Measurements from ENCODE around the gene MAP3K4. TPM values are rescaled to one million over a fixed set of nuclear protein-coding genes. Genes with fewer than 3 reads are reported as not detected.

Gene MAP3K4
- polyA plus RNA-seq, 4 donors: 12.4 to 29.5 (median 18.2) TPM

DNA sequence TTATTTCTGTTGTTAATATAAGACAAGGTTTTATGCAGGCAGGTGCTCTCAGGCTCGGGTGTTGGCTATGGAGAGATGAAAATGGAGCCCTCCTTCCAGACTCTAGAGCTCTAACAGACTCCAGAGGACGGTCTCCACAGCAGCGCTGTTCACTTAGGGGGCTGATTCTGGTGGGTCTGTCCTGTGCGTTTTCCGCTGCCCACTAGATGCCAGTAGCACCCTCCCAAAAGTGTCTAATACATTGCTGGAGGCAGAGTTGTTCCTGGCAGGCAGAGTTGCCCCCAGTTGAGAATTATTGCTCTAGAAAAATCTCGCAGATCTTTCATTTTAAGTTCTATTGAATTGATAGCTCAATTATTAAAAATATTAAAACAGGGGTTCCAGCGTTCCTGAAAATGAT is 109.9 kb downstream of the MAP3K4 start:
- FAIRE-seq: no peak
- Histone ChIP-seq H3K4me1 (ENCODE audit: control insufficient read depth in 3 of 3, insufficient read depth in 2 of 3, low read depth in 1 of 3, low read length in 2 of 3) (no peaks in the 10 kb centered on the region), H3K27me3 (ENCODE audit: control insufficient read depth in 3 of 3, insufficient read depth in 3 of 3, low read length in 3 of 3) (no peaks in the 10 kb centered on the region), H3K27ac (ENCODE audit: low read depth in 1 of 3, low read length in 2 of 3) (no peak overlapping the region), H3K9me3 (ENCODE audit: control insufficient read depth in 2 of 2, insufficient read depth in 1 of 2, low read depth in 1 of 2, low read length in 1 of 2) (no peaks in the 10 kb centered on the region), H3K4me3 (ENCODE audit: low read depth in 1 of 3, low read length in 3 of 3) (no peak overlapping the region), H3K36me3 (ENCODE audit: control insufficient read depth in 3 of 3, insufficient read depth in 2 of 3, low read depth in 1 of 3, low read length in 3 of 3) (peaks cover 17 to 41% (median 20%) of the 10 kb centered on the region in 3 donors)
- DNase-seq: no peak
- 89 to 96% (median 92%) methylated on average over 7 of the region's 7 CpGs for WGBS, 3 donors

DNA sequence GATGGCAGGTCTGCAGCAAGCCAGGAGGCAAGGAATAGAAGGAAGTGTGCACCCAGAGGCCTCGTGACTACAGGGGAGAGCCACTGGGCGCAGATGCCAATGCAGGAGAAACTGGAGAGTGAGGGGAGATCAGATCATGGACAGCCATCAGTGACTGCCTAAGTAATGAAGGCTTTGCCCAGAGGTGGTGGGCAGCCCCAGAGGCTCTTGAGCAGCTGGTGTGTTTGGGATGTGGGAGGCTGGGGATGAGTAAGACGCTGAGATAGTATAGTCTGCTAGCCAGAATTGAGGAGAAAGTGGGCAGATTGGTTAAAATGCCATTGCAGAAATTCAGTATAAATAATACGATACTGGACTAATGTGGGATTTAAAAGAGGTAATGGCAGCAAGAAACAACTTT is 111.9 kb downstream of the MAP3K4 start:
- Histone ChIP-seq H3K27ac (ENCODE audit: low read depth in 1 of 3, low read length in 2 of 3) (no peak overlapping the region), H3K9me3 (ENCODE audit: control insufficient read depth in 2 of 2, insufficient read depth in 1 of 2, low read depth in 1 of 2, low read length in 1 of 2) (no peaks in the 10 kb centered on the region), H3K4me3 (ENCODE audit: low read depth in 1 of 3, low read length in 3 of 3) (no peak overlapping the region), H3K4me1 (ENCODE audit: control insufficient read depth in 3 of 3, insufficient read depth in 2 of 3, low read depth in 1 of 3, low read length in 2 of 3) (no peaks in the 10 kb centered on the region), H3K36me3 (ENCODE audit: control insufficient read depth in 3 of 3, insufficient read depth in 2 of 3, low read depth in 1 of 3, low read length in 3 of 3) (peaks cover 13 to 40% (median 16%) of the 10 kb centered on the region in 3 donors), H3K27me3 (ENCODE audit: control insufficient read depth in 3 of 3, insufficient read depth in 3 of 3, low read length in 3 of 3) (no peaks in the 10 kb centered on the region)
- no peak for FAIRE-seq
- 98 to 100% (median 99%) methylated on average over 4 of the region's 4 CpGs for WGBS, 3 donors
- DNase-seq: no peak

DNA sequence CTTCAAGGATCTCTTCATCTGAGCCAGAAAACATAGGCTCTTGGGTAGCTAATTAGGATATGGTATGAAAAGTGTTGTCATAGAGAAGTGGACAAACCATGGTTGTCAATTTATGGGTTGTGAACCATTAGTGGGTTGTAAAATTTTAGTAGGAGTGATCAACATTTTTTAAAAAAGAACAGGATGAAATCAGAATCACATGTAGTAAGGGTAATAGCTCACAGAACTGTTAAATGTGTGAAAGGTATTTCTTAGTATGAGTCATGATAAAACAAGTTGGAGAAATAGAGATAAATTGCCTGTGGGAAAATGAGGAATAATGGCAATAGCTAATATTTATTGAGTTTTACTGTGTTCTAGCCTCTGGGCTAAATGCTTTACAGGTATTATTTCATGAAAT is 113.4 kb downstream of the MAP3K4 start:
- DNase-seq (no peak), FAIRE-seq (no peak)
- Histone ChIP-seq H3K9me3 (ENCODE audit: control insufficient read depth in 2 of 2, insufficient read depth in 1 of 2, low read depth in 1 of 2, low read length in 1 of 2) (no peaks in the 10 kb centered on the region), H3K27me3 (ENCODE audit: control insufficient read depth in 3 of 3, insufficient read depth in 3 of 3, low read length in 3 of 3) (no peaks in the 10 kb centered on the region), H3K4me3 (ENCODE audit: low read depth in 1 of 3, low read length in 3 of 3) (no peak overlapping the region), H3K36me3 (ENCODE audit: control insufficient read depth in 3 of 3, insufficient read depth in 2 of 3, low read depth in 1 of 3, low read length in 3 of 3) (peaks cover 19 to 42% (median 19%) of the 10 kb centered on the region in 3 donors), H3K4me1 (ENCODE audit: control insufficient read depth in 3 of 3, insufficient read depth in 2 of 3, low read depth in 1 of 3, low read length in 2 of 3) (no peaks in the 10 kb centered on the region), H3K27ac (ENCODE audit: low read depth in 1 of 3, low read length in 2 of 3) (no peak overlapping the region)

DNA sequence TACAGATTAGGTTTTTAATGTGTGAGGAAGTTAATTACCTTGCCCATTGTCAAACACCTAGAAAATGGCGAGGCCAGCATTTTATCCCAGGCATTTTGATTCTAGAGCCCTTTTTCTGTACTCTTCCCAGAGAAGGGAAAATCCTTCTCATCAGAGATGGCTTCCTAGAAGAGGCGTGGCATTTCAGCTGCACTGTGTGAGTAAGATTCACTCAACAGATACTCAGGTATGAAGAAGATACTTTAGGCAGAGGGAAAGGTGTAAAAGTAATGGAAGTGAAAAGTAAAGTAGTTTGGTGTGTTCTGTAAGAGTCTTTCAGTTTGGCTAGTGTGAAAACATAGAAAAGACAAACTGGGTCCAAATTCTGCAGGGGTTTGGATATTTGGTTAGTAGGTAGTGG is 113.8 kb downstream of the MAP3K4 start:
- peaks cover 18 to 40% (median 19%) of the 10 kb centered on the region in 3 donors for H3K36me3 ChIP-seq (ENCODE audit: control insufficient read depth in 3 of 3, insufficient read depth in 2 of 3, low read depth in 1 of 3, low read length in 3 of 3)
- FAIRE-seq (no peak), DNase-seq (no peak)
- no peaks in the 10 kb centered on the region for H3K4me1 ChIP-seq (ENCODE audit: control insufficient read depth in 3 of 3, insufficient read depth in 2 of 3, low read depth in 1 of 3, low read length in 2 of 3)
- no peaks in the 10 kb centered on the region for H3K9me3 ChIP-seq (ENCODE audit: control insufficient read depth in 2 of 2, insufficient read depth in 1 of 2, low read depth in 1 of 2, low read length in 1 of 2)
- no peak overlapping the region for H3K4me3 ChIP-seq (ENCODE audit: low read depth in 1 of 3, low read length in 3 of 3)
- no peaks in the 10 kb centered on the region for H3K27me3 ChIP-seq (ENCODE audit: control insufficient read depth in 3 of 3, insufficient read depth in 3 of 3, low read length in 3 of 3)
- 96 to 100% (median 97%) methylated on average over 2 of the region's 2 CpGs for WGBS, 3 donors
- no peak overlapping the region for H3K27ac ChIP-seq (ENCODE audit: low read depth in 1 of 3, low read length in 2 of 3)

DNA sequence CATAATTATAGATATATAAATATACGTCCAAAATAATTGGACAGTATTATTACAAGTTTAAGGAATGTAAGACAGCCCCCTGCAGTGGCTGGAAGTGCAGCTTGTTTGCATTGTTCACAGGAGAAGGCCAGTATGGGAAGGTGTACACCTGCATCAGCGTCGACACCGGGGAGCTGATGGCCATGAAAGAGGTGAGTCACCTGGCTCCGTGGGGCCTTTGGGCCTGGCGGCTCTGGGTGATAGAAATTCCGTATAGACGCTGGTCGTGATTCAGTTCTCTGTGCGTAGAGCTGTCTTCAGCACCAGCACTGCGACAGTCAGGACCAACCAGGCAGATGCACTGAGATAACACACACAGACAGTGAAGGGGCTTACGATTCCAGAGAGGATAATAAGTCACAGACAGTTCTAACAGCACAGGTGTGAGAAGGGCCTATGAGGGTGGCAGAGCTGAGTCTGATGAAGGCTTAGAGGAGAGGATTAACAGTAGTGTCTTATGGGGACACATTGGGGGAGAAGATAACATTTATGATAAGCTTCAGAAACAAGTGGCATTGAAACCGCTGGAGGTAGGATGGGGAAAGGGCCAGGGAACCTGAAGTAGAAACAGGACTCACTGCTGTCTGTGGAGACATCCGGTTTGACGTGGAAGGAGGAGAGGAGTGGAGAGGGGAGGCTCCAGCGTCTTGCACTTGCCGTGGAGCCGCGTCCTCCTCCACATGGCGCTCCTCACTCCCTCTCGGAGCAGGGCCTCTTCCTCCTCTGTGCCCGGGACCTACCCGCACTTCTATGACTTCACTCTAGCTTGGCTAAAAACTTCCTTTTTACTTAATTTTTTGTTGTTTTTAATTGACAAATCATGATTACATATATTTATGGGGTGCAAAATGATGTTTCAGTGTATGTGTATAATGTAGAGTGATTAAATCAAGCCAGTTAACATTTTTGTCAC is 116.5 kb downstream of the MAP3K4 start:
- DNase-seq: no peak
- no peak for FAIRE-seq
- WGBS, 3 donors: 94 to 96% (median 94%) methylated on average over 23 of the region's 23 CpGs
- Histone ChIP-seq H3K27ac (ENCODE audit: low read depth in 1 of 3, low read length in 2 of 3) (no peak overlapping the region), H3K4me1 (ENCODE audit: control insufficient read depth in 3 of 3, insufficient read depth in 2 of 3, low read depth in 1 of 3, low read length in 2 of 3) (no peaks in the 10 kb centered on the region), H3K9me3 (ENCODE audit: control insufficient read depth in 2 of 2, insufficient read depth in 1 of 2, low read depth in 1 of 2, low read length in 1 of 2) (no peaks in the 10 kb centered on the region), H3K27me3 (ENCODE audit: control insufficient read depth in 3 of 3, insufficient read depth in 3 of 3, low read length in 3 of 3) (no peaks in the 10 kb centered on the region), H3K4me3 (ENCODE audit: low read depth in 1 of 3, low read length in 3 of 3) (no peak overlapping the region), H3K36me3 (ENCODE audit: control insufficient read depth in 3 of 3, insufficient read depth in 2 of 3, low read depth in 1 of 3, low read length in 3 of 3) (peaks cover 24 to 49% (median 25%) of the 10 kb centered on the region in 3 donors)

DNA sequence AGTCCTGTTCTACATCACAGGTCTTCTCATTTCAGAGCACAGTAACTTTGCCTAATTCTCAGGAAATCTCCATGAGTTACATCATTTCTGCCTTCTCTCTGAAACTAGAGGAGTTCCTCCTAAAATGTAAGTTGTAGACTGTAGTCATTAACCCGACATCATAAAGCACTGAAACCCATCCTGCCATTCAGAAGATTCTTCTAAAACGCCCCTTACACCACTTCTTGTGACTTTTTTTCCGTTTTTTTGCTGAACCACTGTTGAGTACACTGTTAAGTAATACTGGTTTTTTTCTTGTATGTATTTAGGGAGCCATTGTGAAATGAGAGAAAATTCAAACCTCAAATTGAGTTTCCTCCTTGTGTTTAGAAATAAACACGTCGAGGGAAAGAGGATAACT is 117.3 kb downstream of the MAP3K4 start:
- Histone ChIP-seq H3K36me3 (ENCODE audit: control insufficient read depth in 3 of 3, insufficient read depth in 2 of 3, low read depth in 1 of 3, low read length in 3 of 3) (peaks cover 23 to 45% (median 24%) of the 10 kb centered on the region in 3 donors), H3K9me3 (ENCODE audit: control insufficient read depth in 2 of 2, insufficient read depth in 1 of 2, low read depth in 1 of 2, low read length in 1 of 2) (no peaks in the 10 kb centered on the region), H3K27ac (ENCODE audit: low read depth in 1 of 3, low read length in 2 of 3) (no peak overlapping the region), H3K4me1 (ENCODE audit: control insufficient read depth in 3 of 3, insufficient read depth in 2 of 3, low read depth in 1 of 3, low read length in 2 of 3) (no peaks in the 10 kb centered on the region), H3K4me3 (ENCODE audit: low read depth in 1 of 3, low read length in 3 of 3) (no peak overlapping the region), H3K27me3 (ENCODE audit: control insufficient read depth in 3 of 3, insufficient read depth in 3 of 3, low read length in 3 of 3) (no peaks in the 10 kb centered on the region)
- 92 to 95% (median 94%) methylated on average over 5 of the region's 5 CpGs for WGBS, 3 donors
- DNase-seq (no peak), FAIRE-seq (no peak)

DNA sequence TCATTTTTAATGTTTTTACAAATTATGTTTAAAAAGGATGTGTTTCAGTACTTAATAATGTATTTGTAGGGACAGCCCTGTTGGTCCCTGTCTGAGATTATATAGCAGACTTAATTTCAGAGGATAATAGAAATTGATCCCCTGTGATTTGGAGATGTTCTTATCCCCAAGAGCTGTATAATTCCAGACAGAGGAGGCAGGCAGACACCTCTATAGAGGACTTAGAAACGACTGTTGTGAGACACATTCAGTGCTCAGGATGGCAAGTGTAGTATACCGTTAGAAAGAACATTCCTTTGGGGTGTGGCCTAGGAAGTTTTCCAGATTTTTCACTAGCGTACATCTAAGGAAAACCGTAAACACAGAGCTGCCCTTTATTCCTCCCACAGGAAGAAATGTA is 117.8 kb downstream of the MAP3K4 start:
- no peak for DNase-seq
- 84 to 87% (median 85%) methylated on average over 4 of the region's 4 CpGs for WGBS, 3 donors
- no peak for FAIRE-seq
- Histone ChIP-seq H3K4me3 (ENCODE audit: low read depth in 1 of 3, low read length in 3 of 3) (no peak overlapping the region), H3K27ac (ENCODE audit: low read depth in 1 of 3, low read length in 2 of 3) (no peak overlapping the region), H3K27me3 (ENCODE audit: control insufficient read depth in 3 of 3, insufficient read depth in 3 of 3, low read length in 3 of 3) (no peaks in the 10 kb centered on the region), H3K36me3 (ENCODE audit: control insufficient read depth in 3 of 3, insufficient read depth in 2 of 3, low read depth in 1 of 3, low read length in 3 of 3) (peaks cover 23 to 41% (median 24%) of the 10 kb centered on the region in 3 donors), H3K9me3 (ENCODE audit: control insufficient read depth in 2 of 2, insufficient read depth in 1 of 2, low read depth in 1 of 2, low read length in 1 of 2) (no peaks in the 10 kb centered on the region), H3K4me1 (ENCODE audit: control insufficient read depth in 3 of 3, insufficient read depth in 2 of 3, low read depth in 1 of 3, low read length in 2 of 3) (no peaks in the 10 kb centered on the region)

DNA sequence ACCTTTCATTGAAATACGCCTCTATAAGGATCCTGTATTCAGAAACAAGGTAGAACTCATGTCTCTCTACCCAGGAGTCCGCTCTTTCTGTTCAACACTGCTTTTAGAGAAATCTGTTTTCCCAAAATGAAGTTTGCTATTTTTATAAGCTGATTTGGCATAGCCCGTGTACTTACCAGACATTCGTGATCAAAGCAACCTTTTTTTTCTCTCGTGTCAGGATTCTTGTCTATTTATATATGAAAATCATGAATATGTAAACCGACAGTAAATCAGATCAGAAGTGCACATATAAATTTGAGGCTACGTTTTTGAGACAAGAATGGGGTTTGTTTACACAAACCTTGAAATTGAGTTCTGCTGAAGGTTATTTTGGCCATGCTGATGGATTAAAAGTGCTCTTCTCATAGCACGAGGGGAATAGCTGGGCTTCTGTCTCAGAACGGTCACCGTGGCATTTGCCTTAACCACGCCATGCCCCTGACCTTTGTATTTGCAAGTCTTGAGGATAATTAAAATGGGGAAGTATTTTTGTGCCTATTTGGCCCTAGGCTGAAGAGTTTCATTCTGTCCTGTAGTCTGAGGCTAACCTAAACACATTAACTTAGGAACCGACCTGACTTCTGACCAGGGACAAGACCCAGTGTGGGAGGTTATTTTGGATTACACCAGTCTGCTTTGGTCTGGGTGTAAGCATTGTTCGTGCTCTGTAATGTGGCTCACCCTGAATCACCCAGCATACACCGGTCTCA is 118.6 kb downstream of the MAP3K4 start:
- no peak for FAIRE-seq
- 85 to 94% (median 94%) methylated on average over 14 of the region's 14 CpGs for WGBS, 3 donors

More for the DNA sequence above, 118.6 kb downstream of the MAP3K4 start:
- Histone ChIP-seq H3K9me3 (ENCODE audit: control insufficient read depth in 2 of 2, insufficient read depth in 1 of 2, low read depth in 1 of 2, low read length in 1 of 2) (no peaks in the 10 kb centered on the region), H3K4me1 (ENCODE audit: control insufficient read depth in 3 of 3, insufficient read depth in 2 of 3, low read depth in 1 of 3, low read length in 2 of 3) (no peaks in the 10 kb centered on the region), H3K36me3 (ENCODE audit: control insufficient read depth in 3 of 3, insufficient read depth in 2 of 3, low read depth in 1 of 3, low read length in 3 of 3) (peaks cover 23 to 42% (median 24%) of the 10 kb centered on the region in 3 donors), H3K27me3 (ENCODE audit: control insufficient read depth in 3 of 3, insufficient read depth in 3 of 3, low read length in 3 of 3) (no peaks in the 10 kb centered on the region), H3K4me3 (ENCODE audit: low read depth in 1 of 3, low read length in 3 of 3) (no peak overlapping the region), H3K27ac (ENCODE audit: low read depth in 1 of 3, low read length in 2 of 3) (no peak overlapping the region)
- DNase-seq: no peak
